ENCODE measurements around the gene VPS26B. TPM values are rescaled to one million over a fixed set of nuclear protein-coding genes. Genes with fewer than 3 reads are reported as not detected.
A peak's percentile ranks its signal among the peaks of the same experiment; 100 is the strongest.

VPS26B gene
- total RNA-seq, 1 donor from 2014 or later, result 37.6 TPM

DNA sequence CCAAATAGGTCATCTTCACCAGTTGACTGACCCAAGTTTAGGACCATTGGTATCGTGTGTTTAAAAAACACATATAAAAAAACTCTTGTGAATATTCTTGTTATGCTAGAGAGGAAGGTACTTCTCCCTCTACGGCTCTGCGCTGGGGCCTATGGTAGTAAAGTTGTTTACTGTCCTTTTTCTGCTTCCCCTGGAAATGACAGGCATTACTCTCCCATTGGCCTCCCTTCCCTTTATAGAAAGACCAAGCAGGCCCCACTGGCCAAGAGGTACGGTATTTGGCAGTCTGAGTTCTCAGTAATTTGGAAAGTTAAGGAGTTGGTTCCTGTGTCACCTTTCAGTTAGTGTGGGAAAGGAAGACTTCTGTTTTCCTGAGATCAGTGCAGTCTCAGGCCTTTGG is 22.2 kb downstream of the VPS26B start:
- Histone ChIP-seq H3K4me1 (peaks cover 4% of the 10 kb centered on the region), H3K4me3 (no peak overlapping the region), H3K27me3 (ENCODE audit: low read depth) (no peaks in the 10 kb centered on the region), H3K9me3 (replicated peaks) (no peaks in the 10 kb centered on the region), H3K27ac (replicated peaks) (no peak overlapping the region), H3K36me3 (peaks cover 95% of the 10 kb centered on the region)
- no peak for DNase-seq
- intact Hi-C loops (cut with micrococcal nuclease), result no loop called here
- no peak for TF ChIP-seq CTCF (IDR thresholded peaks at IDR 0.05; ENCODE audit: borderline replicate concordance)

DNA sequence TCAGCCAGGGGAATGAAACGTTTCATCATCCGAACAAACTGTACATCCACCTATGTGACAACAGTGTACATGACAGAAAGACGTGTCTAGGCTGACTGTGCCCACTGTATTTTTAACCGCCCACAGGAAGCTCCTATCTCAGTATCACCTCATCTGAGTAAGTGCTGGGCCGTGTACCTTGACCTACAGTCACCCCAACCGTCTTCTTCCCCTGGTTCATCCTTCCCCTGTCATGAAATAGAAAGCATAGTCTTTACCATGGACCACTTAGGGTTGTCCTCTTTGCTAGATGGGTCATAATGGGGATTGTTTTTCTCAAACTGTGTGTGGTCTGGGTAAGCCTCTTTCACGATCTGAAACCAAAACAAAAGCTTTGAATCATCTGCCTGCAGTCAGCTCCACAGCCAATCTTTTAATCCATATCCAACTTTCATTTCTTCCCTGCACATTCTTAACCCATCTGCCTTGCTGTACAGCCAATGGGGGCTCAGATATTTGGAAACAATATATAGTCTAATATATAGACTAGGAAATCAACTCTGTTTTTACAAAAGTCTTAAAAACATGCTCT is 24.5 kb downstream of the VPS26B start:
- H3K4me1 ChIP-seq, result peaks cover 24% of the 10 kb centered on the region
- H3K27ac ChIP-seq (replicated peaks), result no peak overlapping the region
- H3K27me3 ChIP-seq (ENCODE audit: low read depth), result no peaks in the 10 kb centered on the region
- no peak for TF ChIP-seq CTCF (IDR thresholded peaks at IDR 0.05; ENCODE audit: borderline replicate concordance)
- intact Hi-C loops (cut with micrococcal nuclease), result no loop called here
- no peaks in the 10 kb centered on the region for H3K9me3 ChIP-seq (replicated peaks)
- H3K4me3 ChIP-seq, result no peak overlapping the region
- DNase-seq, result no peak
- peaks cover 72% of the 10 kb centered on the region for H3K36me3 ChIP-seq

GRCh38 chr11:134250246-134250645 is 25.8 kb downstream of the VPS26B start:
- intact Hi-C loops (cut with micrococcal nuclease), result no loop called here
- no peak for DNase-seq
- Histone ChIP-seq H3K27ac (replicated peaks) (no peak overlapping the region), H3K36me3 (peaks cover 60% of the 10 kb centered on the region), H3K9me3 (replicated peaks) (no peaks in the 10 kb centered on the region), H3K27me3 (ENCODE audit: low read depth) (no peaks in the 10 kb centered on the region), H3K4me3 (no peak overlapping the region), H3K4me1 (peaks cover 37% of the 10 kb centered on the region)
- TF ChIP-seq CTCF (IDR thresholded peaks at IDR 0.05; ENCODE audit: borderline replicate concordance), result no peak

DNA sequence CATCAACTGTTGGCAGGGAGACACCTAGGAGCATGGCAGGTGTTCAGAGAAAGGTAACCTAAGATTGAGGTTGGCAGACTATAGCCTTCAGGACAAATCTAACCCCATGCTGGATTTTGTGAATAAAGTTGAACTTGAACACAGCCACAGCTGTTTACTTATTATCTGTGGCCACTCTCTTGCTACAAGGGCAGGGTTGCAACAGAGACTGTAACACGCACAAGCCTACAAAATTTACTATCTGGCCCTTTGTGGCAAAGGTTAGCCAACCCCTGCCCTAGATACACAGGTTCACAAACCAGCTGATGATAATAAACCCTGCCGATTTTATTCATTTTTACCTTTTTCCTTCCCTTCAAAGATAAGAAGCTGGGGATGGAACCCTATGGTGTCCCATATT is 26.2 kb downstream of the VPS26B start:
- intact Hi-C loops (cut with micrococcal nuclease), result no loop called here
- H3K9me3 ChIP-seq (replicated peaks), result no peaks in the 10 kb centered on the region
- H3K36me3 ChIP-seq, result peaks cover 55% of the 10 kb centered on the region

DNA sequence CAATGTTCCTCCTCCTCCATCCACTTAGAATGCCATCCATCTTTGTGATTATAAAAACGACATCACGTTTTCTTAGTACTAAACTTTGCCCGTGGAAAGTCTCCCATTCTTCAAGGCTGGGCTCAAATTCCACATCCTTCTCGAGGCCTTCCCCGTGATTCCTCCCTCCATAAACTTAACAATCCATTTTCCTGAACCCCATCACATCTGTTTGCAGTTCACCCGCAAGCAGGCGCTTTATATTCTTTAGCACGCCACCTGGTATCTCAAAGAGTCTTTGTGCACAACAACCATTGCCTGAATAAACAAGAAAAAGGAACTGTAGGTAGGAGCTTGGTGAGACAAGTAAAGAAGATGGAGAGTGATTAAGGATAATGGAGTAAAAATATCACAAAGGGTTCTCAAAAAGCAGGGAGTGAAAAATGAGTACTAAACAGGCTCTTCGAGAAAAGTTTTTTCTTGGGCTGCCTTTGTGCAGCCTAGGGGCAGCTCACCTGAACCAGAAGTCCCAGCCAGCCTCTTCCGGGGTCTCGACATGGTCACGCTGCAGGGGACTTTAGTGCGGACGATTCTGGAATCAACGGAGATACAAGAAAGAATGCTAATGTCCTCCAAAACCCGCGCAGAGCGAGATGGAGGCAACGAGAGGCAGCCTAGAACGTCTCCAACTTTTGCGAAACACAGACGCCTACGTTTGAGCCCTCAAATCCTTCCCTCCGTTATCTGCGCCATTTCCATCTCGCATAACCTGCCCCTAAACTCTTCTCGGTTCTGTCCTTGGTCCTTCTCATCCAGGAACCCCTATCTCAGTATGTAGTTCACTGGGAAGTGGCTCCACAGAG is 28.1 kb downstream of the VPS26B start:
- peak overlapping the region; percentile 86 for H3K27ac ChIP-seq (replicated peaks)
- no peaks in the 10 kb centered on the region for H3K9me3 ChIP-seq (replicated peaks)
- TF ChIP-seq CTCF (IDR thresholded peaks at IDR 0.05; ENCODE audit: borderline replicate concordance), result no peak
- H3K4me3 ChIP-seq, result peak overlapping the region; percentile 98
- peaks cover 45% of the 10 kb centered on the region for H3K36me3 ChIP-seq
- peaks cover 42% of the 10 kb centered on the region for H3K4me1 ChIP-seq
- H3K27me3 ChIP-seq (ENCODE audit: low read depth), result no peaks in the 10 kb centered on the region
- intact Hi-C loops (cut with micrococcal nuclease), result no loop called here
- no peak for DNase-seq

More for the DNA sequence above, 26.2 kb downstream of the VPS26B start:
- Histone ChIP-seq H3K27me3 (ENCODE audit: low read depth) (no peaks in the 10 kb centered on the region), H3K4me3 (no peak overlapping the region), H3K27ac (replicated peaks) (no peak overlapping the region), H3K4me1 (peaks cover 41% of the 10 kb centered on the region)
- DNase-seq, result no peak
- TF ChIP-seq CTCF (IDR thresholded peaks at IDR 0.05; ENCODE audit: borderline replicate concordance), result no peak

Measured in left ventricle myocardium inferior (tissue), 1 donor.